ENCODE results near the gene IFTAP. TPM values are rescaled to one million over a fixed set of nuclear protein-coding genes. Genes with fewer than 3 reads are reported as not detected.
"Not testable (repeated sequence)": the region's sequence is repeated elsewhere in the genome, so short reads cannot be mapped to it uniquely, and the experiment has no call there.

The IFTAP gene
- polyA plus RNA-seq, 1 donor, result 43.2 TPM

- no peak for DNase-seq (ENCODE audit: low read depth)
These were observed 44.3 kb downstream of the IFTAP start for GRCh38 chr11:36638556-36638955.

DNA sequence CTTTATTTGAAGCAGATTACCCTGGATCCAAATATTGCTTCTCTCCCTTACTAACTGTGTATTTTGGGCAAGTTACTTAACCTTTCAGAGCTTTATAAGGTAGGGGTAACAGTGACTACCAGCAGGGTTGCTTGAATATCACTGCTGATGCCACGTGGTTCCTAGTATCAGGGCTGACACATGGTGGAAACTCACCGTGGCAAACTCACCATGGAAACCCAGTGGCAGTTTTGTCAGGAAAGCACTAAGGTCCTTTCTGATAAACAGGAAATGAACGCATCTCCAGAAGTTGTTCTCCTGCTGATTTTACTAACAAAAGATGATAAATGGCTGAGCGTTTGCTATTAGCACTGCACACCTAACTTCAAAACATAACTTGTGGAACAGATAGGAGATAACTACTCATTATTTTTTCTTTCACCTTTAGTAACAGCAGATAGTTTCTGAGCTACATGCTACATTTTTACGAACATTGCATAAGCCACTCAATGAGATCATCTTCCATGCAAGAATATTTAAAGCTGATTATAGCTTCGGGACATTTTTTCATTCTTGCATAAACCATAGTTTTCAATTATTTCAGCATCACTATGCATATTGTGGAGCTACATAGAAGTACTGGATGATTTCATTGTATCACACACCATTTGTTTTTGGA is 63.4 kb downstream of the IFTAP start:
- no peak for DNase-seq (ENCODE audit: low read depth)

DNA sequence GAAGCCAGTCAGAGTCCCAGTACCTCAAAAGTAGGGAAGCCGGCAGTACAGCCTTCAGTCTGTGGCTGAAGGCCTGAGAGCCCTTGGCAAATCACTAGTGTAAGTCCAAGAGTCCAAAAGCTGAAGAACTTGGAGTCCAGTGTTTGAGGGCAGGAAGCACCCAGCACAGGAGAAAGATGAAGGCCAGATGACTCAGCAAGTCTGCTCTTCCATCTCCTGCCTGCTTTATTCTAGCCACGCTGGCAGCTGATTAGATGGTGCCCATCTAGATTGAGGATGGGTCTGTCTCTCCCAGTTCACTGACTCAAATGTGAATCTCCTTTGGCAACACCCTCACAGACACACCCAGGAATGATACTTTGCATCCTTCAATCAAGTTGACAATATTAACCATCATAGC is 67.1 kb downstream of the IFTAP start:
- DNase-seq (ENCODE audit: low read depth), result not testable (repeated sequence)

DNA sequence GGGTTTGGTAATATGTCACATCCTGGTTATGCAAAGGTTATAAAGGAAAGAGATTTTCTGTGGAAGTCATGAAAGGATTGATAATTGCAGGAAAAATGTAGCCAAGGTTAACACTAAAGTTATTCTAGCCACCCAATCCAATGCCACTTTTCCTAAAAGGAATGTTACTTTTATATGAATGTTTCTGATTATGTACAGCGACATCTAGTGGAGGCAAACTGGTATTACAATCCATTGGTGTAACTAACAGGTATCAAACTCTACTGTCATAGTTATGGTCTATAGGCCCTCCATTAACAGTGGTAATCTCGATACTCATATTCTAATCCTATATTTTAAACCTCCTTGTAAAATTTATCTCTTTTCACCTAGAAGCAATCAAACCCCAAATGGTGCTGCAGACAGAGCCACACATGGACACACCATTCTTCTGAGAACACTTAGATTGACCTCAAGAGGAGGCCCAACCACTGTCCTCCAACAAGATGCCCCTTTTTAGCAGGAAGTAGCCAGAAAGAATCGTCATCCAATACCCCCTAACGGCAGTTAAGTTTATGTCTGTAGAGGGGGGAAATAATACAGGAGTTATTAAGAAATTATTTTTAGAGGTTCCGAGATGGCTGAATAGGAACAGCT is 78.6 kb downstream of the IFTAP start:
- no peak for DNase-seq (ENCODE audit: low read depth)

DNA sequence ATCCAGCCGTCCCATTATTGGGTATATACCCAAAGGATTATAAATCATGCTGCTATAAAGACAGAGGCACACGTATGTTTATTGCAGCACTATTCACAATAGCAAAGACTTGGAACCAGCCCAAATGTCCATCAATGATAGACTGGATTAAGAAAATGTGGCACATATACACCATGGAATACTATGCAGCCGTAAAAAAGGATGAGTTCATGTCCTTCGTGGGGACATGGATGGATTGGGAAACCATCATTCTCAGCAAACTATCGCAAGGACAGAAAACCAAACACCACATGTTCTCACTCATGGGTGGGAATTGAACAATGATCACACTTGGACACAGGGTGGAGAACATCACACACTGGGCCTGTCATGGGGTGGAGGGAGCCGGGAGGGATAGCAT is 85.2 kb downstream of the IFTAP start:
- not testable (repeated sequence) for DNase-seq (ENCODE audit: low read depth)

DNA sequence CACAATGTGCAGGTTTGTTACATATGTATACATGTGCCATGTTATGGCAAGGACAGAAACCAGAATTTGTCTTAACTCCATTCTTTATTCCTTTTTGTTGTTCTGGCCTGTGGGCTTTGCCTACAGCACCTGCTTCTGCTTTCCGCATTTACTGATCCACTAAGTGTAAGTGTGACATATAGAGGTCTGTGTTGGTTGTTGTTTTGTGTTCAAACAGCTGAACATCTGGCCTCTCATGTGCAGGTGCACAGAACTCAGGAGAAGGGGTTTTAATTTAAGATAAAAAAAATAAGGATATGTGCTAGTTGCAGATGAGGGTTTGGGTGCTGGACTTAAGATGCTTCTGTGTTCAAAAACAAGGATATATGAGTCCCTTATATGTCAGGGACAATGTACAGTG is 89.5 kb downstream of the IFTAP start:
- DNase-seq (ENCODE audit: low read depth), result no peak

- DNase-seq (ENCODE audit: low read depth), result no peak
These were observed 90.8 kb downstream of the IFTAP start for GRCh38 chr11:36684840-36685801.

GRCh38 chr11:36688132-36688531 is 93.8 kb downstream of the IFTAP start:
- DNase-seq (ENCODE audit: low read depth), result no peak

- no peak for DNase-seq (ENCODE audit: low read depth)
These were observed 94.4 kb downstream of the IFTAP start for GRCh38 chr11:36688571-36689291.

DNA sequence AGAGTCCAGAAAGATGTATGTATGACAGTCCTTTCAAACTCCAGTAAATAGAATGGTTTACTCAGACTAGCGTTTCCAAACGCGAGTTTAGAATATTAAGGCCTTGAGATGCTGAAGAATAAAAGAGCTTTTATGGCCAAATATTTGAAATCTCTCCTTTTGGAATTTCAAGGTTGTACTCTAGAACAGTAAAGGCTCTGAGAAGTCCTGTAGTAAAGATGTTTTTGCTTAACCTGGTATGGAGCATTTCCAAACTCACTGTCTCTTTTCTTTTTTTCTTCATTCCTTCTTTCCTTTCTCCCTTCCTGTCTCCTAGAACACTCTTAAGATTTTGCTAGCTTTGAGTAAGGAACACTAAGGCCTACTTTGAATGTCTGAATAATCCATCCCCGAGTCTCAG is 95.1 kb downstream of the IFTAP start:
- DNase-seq (ENCODE audit: low read depth), result no peak

DNA sequence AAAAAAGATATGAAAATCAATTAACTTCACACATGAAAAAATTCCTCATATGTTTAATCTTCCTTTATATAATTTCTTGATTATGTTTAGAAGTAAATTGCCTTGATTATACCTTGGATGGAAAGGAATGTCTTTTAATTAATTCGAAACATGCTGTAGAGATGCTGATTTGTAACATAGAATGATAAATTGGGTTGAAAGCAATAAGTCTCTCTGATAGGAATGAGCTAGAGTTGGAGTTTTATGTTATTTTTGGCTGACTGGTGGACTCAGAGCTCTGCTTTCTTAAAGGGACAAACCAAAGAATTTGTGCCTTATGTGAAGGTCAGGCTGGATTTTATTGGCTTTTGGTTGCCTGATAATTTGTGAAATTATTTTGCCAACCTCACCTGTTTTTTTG is 98.4 kb downstream of the IFTAP start:
- no peak for DNase-seq (ENCODE audit: low read depth)

DNA sequence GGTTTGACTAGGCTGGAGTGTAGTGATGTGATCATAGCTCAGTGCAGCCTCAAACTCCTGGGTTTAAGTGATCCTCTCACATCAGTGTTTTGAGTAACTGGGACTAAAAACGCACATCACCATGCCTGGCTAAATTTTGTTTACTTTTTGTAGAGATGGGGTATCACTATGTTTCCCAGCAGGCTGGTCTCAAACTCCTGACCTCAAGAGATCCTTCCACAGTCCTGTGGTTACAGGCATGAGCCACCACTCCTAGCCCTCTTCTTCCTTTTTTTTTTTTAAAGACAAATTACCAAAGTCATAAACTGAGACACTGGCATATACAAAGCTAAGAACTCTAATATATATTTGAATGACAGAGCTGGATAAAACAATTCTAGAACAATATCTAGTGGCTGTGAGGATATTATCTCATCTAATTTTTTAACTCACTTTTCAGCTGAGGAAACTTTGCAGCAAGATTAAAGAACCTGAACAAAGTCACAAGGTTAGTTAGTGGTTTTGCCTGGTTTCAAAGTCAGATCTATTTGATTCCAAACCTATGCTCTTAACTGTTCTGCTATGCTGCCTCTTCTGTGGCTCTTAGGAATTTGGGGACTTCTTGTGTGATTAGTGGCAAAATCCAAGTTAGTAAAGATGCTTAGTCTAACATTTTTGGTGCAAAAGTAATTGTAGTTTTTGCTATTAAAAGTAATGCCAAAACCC is 99.0 kb downstream of the IFTAP start:
- DNase-seq (ENCODE audit: low read depth), result no peak

DNA sequence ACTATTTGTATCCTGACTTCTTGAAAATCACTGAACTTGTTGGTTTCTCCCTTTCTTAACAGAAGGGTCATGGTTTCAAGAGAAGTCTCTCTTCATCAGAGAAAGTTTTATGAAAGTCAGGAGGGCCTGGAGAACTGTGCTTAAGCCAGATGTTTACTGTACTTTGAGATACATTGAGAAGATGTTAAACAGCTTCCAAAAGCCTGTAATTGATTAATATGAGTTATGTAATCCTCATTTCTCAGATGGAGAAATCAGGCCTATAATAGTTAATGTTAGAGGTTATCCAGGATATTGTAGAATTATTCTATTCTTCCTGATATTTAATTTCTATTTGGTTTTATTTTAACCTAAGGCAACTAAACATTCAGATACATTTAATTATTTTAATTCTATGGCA is 100.8 kb downstream of the IFTAP start:
- DNase-seq (ENCODE audit: low read depth), result no peak

DNA sequence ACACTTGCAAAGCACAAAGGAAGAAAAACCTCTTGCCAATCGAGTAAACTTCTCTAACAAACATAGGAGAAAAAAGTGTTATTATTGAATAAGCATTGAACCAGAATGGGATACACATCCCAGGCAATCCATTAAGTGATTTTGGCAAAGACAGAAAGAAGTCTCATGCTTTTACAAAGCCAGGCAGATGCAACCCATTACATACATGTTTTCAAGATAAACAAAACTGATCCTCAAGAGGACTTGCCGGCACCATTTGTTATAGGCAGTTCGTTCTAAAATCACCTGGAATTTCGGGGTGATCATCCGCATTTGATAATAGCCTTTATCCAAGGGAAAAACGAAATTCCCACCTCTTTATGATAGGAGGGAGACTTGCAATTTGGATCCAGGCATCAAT is 101.3 kb downstream of the IFTAP start:
- DNase-seq (ENCODE audit: low read depth), result no peak

- no peak for DNase-seq (ENCODE audit: low read depth)
These were observed 102.2 kb downstream of the IFTAP start for GRCh38 chr11:36696550-36696949.

DNA sequence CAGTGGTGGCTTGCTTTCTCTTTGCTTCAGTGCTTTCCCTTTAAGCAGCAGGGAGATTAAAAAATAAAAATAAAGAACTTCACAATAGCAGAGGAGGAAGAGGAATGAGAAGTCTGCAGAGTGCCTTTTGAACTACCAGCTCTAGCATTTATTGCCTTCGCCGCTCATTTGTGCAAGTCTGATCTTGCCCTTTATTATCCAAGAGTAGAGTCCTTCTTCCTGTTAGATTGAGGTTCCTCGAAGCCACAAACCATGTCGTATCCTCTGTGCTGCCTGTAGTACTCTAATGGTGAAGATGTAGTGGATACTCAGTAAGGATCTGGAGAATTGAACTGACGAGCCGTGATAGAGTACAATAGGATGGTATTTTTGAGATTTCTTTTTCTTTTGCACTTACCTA is 105.0 kb downstream of the IFTAP start:
- no peak for DNase-seq (ENCODE audit: low read depth)

- no peak for DNase-seq (ENCODE audit: low read depth)
These were observed 105.9 kb downstream of the IFTAP start for GRCh38 chr11:36700246-36700645.

GRCh38 chr11:36702330-36703054 is 108.2 kb downstream of the IFTAP start:
- peak; percentile 70 for DNase-seq (ENCODE audit: low read depth)

GRCh38 chr11:36703055-36703404 is 108.7 kb downstream of the IFTAP start:
- DNase-seq (ENCODE audit: low read depth), result no peak
